Osteocyte (in vitro differentiated cells): ENCODE measurements around the gene PDE4D. TPM values are rescaled to one million over a fixed set of nuclear protein-coding genes. Genes with fewer than 3 reads are reported as not detected.
A peak's percentile ranks its signal among the peaks of the same experiment; 100 is the strongest.
"Not testable (repeated sequence)": the region's sequence is repeated elsewhere in the genome, so short reads cannot be mapped to it uniquely, and the experiment has no call there.

Experiments
- DNase-seq: peaks from one replicate; pipeline ENCODE4 v3.0.0; 2021; ENCODE audit warnings: mixed read lengths; ENCODE audit not compliant: unreplicated experiment; ENCODE audit errors: extremely low spot score
- H3K27ac Mint-ChIP-seq: one replicate; pipeline ENCODE4 v1.8.0; 2021; ENCODE audit warnings: mild to moderate bottlenecking, mixed read lengths; ENCODE audit not compliant: unreplicated experiment
- H3K27me3 Mint-ChIP-seq: one replicate; pipeline ENCODE4 v1.8.0; 2021; ENCODE audit warnings: mixed read lengths; ENCODE audit not compliant: unreplicated experiment
- H3K36me3 Mint-ChIP-seq: one replicate; pipeline ENCODE4 v1.8.0; 2021; ENCODE audit warnings: mixed read lengths; ENCODE audit not compliant: unreplicated experiment
- H3K4me1 Mint-ChIP-seq: one replicate; pipeline ENCODE4 v1.8.0; 2021; ENCODE audit warnings: mixed read lengths; ENCODE audit not compliant: unreplicated experiment
- H3K4me3 Mint-ChIP-seq: one replicate; pipeline ENCODE4 v1.8.0; 2021; ENCODE audit warnings: mild to moderate bottlenecking, moderate library complexity, mixed read lengths; ENCODE audit not compliant: unreplicated experiment
- H3K9me3 Mint-ChIP-seq: one replicate; pipeline ENCODE4 v1.8.0; 2021; ENCODE audit warnings: mixed read lengths; ENCODE audit not compliant: unreplicated experiment
- total RNA-seq: library from RNA; stranded (reverse); gene quantifications from 2 replicates; pipeline ENCODE4 v1.2.1, GENCODE V29; 2021
- TF ChIP-seq, protein P1 (sequence below): fragments of 200-600 bp; sonication (generic); IDR thresholded peaks from 2 replicates; pipeline ENCODE4 v1.5.0; 2021; ENCODE audit warnings: antibody characterized with exemption, mild to moderate bottlenecking, moderate library complexity

The PDE4D gene
- total RNA-seq, 1 donor from 2014 or later, result 24.2 TPM

DNA sequence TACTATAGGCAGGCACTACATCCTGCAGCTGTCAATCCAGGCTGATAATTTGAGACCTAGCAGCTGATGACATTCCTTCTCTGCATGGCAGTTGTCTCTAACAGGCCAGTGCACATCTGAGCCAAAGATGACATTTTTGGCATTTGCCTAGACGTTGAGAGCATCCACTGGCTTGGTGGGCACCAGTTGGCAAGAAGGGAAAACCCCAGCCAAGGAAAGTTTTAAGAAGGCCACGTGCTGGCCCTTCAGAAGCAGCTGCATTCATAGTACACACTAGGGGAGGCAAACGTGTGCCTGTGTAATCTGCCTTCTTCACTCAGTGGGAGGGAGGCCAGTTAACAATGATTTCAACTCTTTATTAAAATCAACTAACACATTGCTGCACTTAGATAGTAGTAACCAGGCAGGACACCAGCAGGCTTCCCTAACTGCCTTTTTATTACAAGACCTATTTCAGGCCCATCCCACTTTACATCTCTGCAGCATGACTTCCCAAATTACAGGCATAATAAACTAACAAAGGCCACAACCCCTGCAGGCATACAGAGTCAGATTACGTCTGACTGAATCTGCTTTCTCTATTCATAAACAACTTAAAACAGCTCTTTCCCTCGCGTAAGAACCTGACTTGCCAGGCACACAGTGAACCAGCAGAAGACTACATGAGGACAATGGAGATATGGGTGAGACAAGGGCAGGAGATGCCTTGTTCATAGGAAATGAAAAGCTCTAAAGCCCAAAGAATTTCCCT is 576.3 kb downstream of the PDE4D start:
- TF ChIP-seq, protein P1, sequence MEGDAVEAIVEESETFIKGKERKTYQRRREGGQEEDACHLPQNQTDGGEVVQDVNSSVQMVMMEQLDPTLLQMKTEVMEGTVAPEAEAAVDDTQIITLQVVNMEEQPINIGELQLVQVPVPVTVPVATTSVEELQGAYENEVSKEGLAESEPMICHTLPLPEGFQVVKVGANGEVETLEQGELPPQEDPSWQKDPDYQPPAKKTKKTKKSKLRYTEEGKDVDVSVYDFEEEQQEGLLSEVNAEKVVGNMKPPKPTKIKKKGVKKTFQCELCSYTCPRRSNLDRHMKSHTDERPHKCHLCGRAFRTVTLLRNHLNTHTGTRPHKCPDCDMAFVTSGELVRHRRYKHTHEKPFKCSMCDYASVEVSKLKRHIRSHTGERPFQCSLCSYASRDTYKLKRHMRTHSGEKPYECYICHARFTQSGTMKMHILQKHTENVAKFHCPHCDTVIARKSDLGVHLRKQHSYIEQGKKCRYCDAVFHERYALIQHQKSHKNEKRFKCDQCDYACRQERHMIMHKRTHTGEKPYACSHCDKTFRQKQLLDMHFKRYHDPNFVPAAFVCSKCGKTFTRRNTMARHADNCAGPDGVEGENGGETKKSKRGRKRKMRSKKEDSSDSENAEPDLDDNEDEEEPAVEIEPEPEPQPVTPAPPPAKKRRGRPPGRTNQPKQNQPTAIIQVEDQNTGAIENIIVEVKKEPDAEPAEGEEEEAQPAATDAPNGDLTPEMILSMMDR, result no peak
- Mint-ChIP-seq H3K9me3 (no peaks in the 10 kb centered on the region), H3K4me3 (peak overlapping the region; percentile 4), H3K27me3 (no peaks in the 10 kb centered on the region), H3K4me1 (peaks cover 39% of the 10 kb centered on the region), H3K27ac (peak overlapping the region; percentile 59), H3K36me3 (no peaks in the 10 kb centered on the region)
- no peak for DNase-seq

DNA sequence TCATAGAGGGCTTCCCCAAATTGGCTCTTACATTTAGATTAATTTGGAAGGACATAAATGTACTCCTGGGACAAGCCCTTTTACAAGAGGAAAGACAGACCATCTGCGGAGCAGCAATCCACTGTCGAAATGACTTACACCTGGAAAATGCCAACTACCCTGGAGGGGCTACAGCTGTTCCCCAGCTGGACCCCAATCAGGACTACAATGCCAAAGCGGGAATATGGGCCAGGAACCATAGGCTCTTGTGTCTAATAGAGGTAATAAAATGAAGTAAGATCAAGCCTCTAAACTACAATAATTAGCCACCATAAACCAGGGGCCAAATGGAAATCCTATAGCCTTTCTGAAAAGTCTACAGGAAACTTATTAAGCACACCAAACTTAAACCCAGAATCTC is 581.3 kb downstream of the PDE4D start:
- TF ChIP-seq, protein P1, result no peak
- Mint-ChIP-seq H3K9me3 (no peaks in the 10 kb centered on the region), H3K27me3 (no peaks in the 10 kb centered on the region), H3K36me3 (peaks cover 2% of the 10 kb centered on the region), H3K27ac (no peak overlapping the region), H3K4me1 (peaks cover 12% of the 10 kb centered on the region), H3K4me3 (no peak overlapping the region)
- DNase-seq, result no peak

DNA sequence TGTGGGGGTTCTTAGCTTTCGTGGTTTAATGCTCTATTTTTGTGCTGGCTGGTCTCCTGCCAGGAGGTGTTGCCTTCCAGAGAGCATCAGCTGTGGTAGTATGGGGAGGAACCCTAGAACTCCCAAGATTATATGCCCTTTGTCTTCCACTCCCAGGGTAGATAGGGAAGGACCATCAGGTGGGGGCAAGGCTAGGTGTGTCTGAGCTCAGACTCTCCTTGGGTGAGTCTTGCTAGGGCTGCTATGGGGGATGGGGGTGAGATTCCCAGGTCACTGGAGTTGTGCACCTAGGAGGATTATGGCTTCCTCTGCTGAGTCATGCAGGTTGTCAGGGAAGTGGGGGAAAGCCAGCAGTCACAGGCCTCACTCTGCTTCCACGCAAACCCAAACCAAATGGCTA is 584.8 kb downstream of the PDE4D start:
- not testable (repeated sequence) for H3K27me3 Mint-ChIP-seq, H3K36me3 Mint-ChIP-seq, H3K4me3 Mint-ChIP-seq, H3K4me1 Mint-ChIP-seq, H3K27ac Mint-ChIP-seq, H3K9me3 Mint-ChIP-seq, DNase-seq

DNA sequence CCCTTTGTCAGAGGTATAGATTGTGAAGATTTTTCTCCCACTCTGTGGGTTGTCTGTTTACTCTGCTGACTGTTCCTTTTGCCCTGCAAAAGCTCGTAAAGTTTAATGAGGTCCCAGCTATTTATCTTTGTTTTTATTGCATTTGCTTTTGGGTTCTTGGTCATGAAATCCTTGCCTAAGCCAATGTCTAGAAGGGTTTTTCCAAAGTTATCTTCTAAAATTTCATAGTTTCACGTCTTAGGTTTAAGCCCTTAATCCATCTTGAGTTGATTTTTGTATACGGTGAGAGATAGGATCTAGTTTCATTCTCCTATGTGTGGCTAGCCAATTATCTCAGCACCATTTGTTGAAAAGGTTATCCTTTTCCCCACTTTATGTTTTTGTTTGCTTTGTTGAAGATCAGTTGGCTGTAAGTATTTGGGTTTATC is 590.2 kb downstream of the PDE4D start:
- not testable (repeated sequence) for H3K27ac Mint-ChIP-seq, H3K36me3 Mint-ChIP-seq, H3K4me3 Mint-ChIP-seq, H3K27me3 Mint-ChIP-seq, DNase-seq
- Mint-ChIP-seq H3K4me1 (peaks cover 13% of the 10 kb centered on the region), H3K9me3 (peaks cover 13% of the 10 kb centered on the region)

DNA sequence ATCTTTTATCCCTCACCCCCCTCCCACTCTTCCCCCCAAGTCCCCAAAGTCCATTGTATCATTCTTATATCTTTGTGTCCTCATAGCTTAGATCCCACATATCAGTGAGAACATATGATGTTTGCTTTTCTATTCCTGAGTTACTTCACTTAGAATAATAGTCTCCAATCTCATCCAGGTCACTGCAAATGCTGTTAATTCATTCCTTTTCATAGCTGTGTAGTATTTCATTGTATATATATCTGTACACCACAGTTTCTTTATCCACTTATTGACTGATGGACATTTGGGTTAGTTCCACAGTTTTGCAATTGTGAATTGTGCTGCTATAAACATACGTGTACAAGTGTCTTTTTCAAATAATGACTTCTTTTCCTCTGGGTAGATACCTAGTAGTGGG is 591.0 kb downstream of the PDE4D start:
- not testable (repeated sequence) for H3K36me3 Mint-ChIP-seq, H3K27me3 Mint-ChIP-seq, DNase-seq, H3K4me3 Mint-ChIP-seq, H3K27ac Mint-ChIP-seq
- peaks cover 18% of the 10 kb centered on the region for H3K4me1 Mint-ChIP-seq
- peaks cover 13% of the 10 kb centered on the region for H3K9me3 Mint-ChIP-seq

DNA sequence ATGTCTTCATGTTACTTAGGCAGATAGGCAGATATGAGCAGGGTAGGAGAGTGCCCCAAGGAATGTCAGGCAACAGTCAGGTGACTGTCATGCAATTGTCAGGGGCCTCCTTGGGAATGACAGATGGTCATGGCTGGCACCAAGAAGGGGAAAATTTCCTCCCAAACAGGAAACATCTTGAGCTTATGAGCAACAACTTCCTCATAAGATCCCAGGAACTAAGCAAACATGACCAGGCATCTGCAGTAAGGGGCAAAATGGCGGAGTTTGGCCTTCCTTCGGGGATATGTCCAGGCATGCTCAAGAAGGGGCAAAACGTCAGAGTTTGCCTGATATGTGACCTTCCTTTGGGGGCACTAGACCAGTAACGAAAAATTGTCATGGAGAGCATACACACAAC is 591.8 kb downstream of the PDE4D start:
- Mint-ChIP-seq H3K4me3 (no peak overlapping the region), H3K9me3 (peaks cover 13% of the 10 kb centered on the region), H3K36me3 (no peaks in the 10 kb centered on the region), H3K27ac (no peak overlapping the region), H3K4me1 (peaks cover 25% of the 10 kb centered on the region), H3K27me3 (no peaks in the 10 kb centered on the region)
- DNase-seq, result no peak
- TF ChIP-seq, protein P1, result no peak
